Fibroblast of lung (primary cell): Measurements from ENCODE around the gene MPDU1.

Experiments used
- EZH2 ChIP-seq: IDR thresholded peaks from 2 replicates; pipeline ENCODE4 v1.5.1; 2012; ENCODE audit warnings: low read length, control low read depth, mild to moderate bottlenecking; ENCODE audit errors: missing control alignments
- TF ChIP-seq, protein P1 (sequence below), 2 donors: IDR thresholded peaks in 1 of 2; conservative IDR thresholded peaks in 1 of 2; 1 replicate in 1 of 2; 2 replicates in 1 of 2; pipeline ENCODE4 v1.5.1; 2011 to 2012; ENCODE audit warnings: low read length in 2 of 2, control low read depth in 1 of 2, inconsistent platforms in 1 of 2, low read depth in 1 of 2, mild to moderate bottlenecking in 1 of 2

DNA sequence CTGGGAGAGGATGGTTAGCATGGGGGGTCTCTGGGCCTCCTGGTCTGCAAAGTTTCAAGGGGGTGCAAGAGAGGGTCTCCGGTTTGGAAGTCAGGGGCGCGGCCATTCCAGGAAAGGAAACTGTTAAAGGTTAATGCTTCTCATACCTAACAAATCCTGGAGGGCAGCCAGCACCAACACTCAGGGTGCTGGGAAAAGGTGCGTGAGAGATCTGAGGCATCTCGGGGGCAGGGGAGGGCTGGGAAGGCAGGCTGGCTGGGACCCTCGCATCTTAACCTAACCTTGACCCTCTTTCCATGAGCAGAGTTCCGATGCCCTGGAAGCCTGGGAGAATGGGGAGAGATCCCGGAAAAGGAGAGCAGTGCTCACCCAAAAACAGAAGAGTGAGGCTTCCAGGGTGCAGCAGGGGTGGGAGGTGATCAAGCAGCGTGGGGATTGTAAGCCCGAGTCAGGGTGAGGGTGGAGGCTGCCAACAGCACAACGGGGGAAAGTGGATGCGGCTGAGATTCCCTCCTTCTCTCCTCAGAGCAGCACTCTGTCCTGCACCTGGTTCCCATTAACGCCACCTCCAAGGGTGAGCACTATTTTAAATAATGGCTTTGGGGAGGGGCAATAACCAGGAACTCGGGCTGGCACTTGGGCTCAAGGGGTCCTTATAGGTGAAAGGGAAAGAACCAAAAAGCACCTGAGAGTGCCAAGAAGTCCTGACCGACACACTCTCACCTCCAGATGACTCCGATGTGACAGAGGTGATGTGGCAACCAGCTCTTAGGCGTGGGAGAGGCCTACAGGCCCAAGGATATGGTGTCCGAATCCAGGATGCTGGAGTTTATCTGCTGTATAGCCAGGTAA, 24.1 kb upstream of the MPDU1 start:
- TF ChIP-seq, protein P1, sequence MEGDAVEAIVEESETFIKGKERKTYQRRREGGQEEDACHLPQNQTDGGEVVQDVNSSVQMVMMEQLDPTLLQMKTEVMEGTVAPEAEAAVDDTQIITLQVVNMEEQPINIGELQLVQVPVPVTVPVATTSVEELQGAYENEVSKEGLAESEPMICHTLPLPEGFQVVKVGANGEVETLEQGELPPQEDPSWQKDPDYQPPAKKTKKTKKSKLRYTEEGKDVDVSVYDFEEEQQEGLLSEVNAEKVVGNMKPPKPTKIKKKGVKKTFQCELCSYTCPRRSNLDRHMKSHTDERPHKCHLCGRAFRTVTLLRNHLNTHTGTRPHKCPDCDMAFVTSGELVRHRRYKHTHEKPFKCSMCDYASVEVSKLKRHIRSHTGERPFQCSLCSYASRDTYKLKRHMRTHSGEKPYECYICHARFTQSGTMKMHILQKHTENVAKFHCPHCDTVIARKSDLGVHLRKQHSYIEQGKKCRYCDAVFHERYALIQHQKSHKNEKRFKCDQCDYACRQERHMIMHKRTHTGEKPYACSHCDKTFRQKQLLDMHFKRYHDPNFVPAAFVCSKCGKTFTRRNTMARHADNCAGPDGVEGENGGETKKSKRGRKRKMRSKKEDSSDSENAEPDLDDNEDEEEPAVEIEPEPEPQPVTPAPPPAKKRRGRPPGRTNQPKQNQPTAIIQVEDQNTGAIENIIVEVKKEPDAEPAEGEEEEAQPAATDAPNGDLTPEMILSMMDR (conservative IDR thresholded peaks at IDR 0.05 in 1 of 2, IDR thresholded peaks at IDR 0.05 in 1 of 2; ENCODE audit: low read depth in 1 of 2, low read length in 2 of 2) = no peak
- no peak for TF ChIP-seq EZH2
